Lung (tissue), 12 donors: ENCODE measurements around the gene PFDN4. TPM values are rescaled to one million over a fixed set of nuclear protein-coding genes. Genes with fewer than 3 reads are reported as not detected.

Source experiments
- ATAC-seq: fragments of 200-7000 bp; cut with Tn5 transposase; one replicate; pipeline ENCODE4 v1.9.1; 2020; ENCODE audit warnings: moderate number of reproducible peaks; ENCODE audit not compliant: insufficient read depth, low FRiP score
- DNase-seq, 3 donors: peaks; one replicate each; pipeline ENCODE4 v3.0.0-alpha.2; 2013 to 2017
- H3K27ac ChIP-seq, 2 donors: one replicate each; pipeline ENCODE4 v1.5.1; 2013; ENCODE audit warnings: mild to moderate bottlenecking in 2 of 2, moderate library complexity in 2 of 2, control low read depth in 1 of 2, inconsistent platforms in 1 of 2, low read depth in 1 of 2, low read length in 1 of 2
- H3K27me3 ChIP-seq, 3 donors: one replicate each; pipeline ENCODE4 v1.5.1; 2013; ENCODE audit warnings: low read length in 2 of 3; ENCODE audit not compliant: control insufficient read depth in 3 of 3, insufficient read depth in 3 of 3
- H3K36me3 ChIP-seq, 4 donors: one replicate each; pipeline ENCODE4 v1.5.1; 2013; ENCODE audit warnings: low read length in 4 of 4, mild to moderate bottlenecking in 1 of 4, moderate library complexity in 1 of 4; ENCODE audit not compliant: control insufficient read depth in 4 of 4, insufficient read depth in 4 of 4
- H3K4me1 ChIP-seq, 5 donors: one replicate each; pipeline ENCODE4 v1.5.1; 2013; ENCODE audit warnings: low read length in 5 of 5, mild to moderate bottlenecking in 2 of 5, moderate library complexity in 1 of 5; ENCODE audit not compliant: control insufficient read depth in 5 of 5, insufficient read depth in 5 of 5
- H3K4me3 ChIP-seq: one replicate; pipeline ENCODE4 v1.5.1; 2013; ENCODE audit warnings: mild to moderate bottlenecking, control low read depth, moderate library complexity
- H3K9ac ChIP-seq, 2 donors: one replicate each; pipeline ENCODE4 v1.5.1; 2013; ENCODE audit warnings: low read length in 2 of 2, control low read depth in 1 of 2; ENCODE audit not compliant: insufficient read depth in 1 of 2
- H3K9me3 ChIP-seq, 4 donors: one replicate each; pipeline ENCODE4 v1.5.1; 2013; ENCODE audit warnings: low read length in 3 of 4, mild to moderate bottlenecking in 1 of 4, moderate library complexity in 1 of 4; ENCODE audit not compliant: control insufficient read depth in 4 of 4, insufficient read depth in 3 of 4
- CTCF ChIP-seq: IDR thresholded peaks from 2 replicates; pipeline ENCODE4 v1.5.1; 2012; ENCODE audit warnings: mild to moderate bottlenecking; ENCODE audit errors: control extremely low read depth, extremely low read depth
- WGBS, 2 donors: extraction: QIAGEN DNeasy Blood & Tissue Kit; methylation state at CpG; one replicate each; pipeline ENCODE4 v1.1.7; 2013; 5-methylcytosine and 5-hydroxymethylcytosine counted together
- polyA plus RNA-seq, 2 donors: library from polyadenylated mRNA; stranded (reverse); fragments of 200-250 nt; gene quantifications; one replicate each; pipeline ENCODE4 v1.2.1, GENCODE V29; 2013
- total RNA-seq, 2 donors: library from RNA; depleted of rRNA in 1 of 2; stranded (reverse); fragments of >200 nt in 1 of 2; gene quantifications; one replicate each; pipeline ENCODE4 v1.2.1, GENCODE V29; 2014 to 2021
- donor health status: control.
- donor health status: control.
- donor health status: Bipolar disorder and iron deficiency.
- donor health status: healthy.
- donor health status: DM: yes; HTN: yes; CAD: no.

Gene PFDN4
- total and polyA plus RNA-seq, 4 donors: 15.9 to 83.6 (median 43.4) TPM

- no peak overlapping the region for H3K9ac ChIP-seq
- no peak for TF ChIP-seq CTCF
- H3K9me3 ChIP-seq: no peaks in the 10 kb centered on the region
- peaks cover 22 to 75% (median 72%) of the 10 kb centered on the region in 3 donors for H3K27me3 ChIP-seq
- ATAC-seq (no peak), DNase-seq (peak in 2 of 3 donors; percentile 19 to 23)
- 2% methylated on average over 66 of the region's 66 CpGs for WGBS, 2 donors
- peaks cover 0 to 29% (median 10%) of the 10 kb centered on the region in 5 donors for H3K4me1 ChIP-seq
- no peaks in the 10 kb centered on the region for H3K36me3 ChIP-seq
- no peak overlapping the region for H3K27ac ChIP-seq
- no peak overlapping the region for H3K4me3 ChIP-seq
These were observed 34.8 kb upstream of the PFDN4 start for GRCh38 chr20:54172856-54173652.

DNA sequence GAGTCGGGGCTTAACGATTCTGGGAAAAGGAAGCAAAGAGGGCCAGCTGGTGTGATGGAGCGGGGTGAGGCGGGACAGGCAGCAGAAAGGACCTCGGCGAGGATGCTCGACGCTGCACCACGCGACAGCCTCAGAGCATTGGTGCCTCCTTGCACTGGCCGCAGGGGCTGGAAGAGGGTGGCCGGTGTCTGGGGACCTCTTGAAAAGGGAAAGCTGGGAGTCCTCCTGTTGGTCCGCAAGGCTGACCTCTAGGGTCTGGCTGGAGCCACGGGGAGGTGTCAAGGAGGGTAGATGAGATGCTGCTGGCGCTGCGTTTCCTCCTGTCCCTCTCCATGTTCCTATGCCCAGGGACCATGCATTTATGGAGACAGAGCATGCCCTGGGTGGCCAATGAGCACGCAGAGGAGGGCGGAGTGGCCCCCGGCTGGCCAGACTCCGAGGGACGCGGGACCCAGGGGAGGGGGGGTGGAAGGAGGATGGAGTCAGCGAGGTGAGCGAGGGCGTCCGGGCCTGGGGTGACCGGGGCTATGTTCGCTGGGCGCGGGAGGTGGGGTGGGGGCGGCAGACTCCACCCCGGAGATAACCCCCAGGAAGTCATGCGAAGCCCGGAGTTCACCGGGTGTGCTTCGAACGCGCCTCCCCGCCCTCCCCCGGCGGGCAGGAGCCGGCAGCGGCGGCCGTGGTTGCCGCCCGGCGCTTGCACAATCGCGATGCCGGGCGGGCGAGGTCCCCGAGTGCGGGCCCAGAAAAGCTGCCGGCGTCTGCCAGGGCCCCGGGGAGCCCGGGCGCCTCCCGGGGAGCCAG lies 34.0 kb upstream of the PFDN4 start, which contains the start of gene CYP24A1:
TSS of gene CYP24A1 (minus strand) at position 334 of the 804 bp plus-strand sequence. CDS start 407 bp downstream, outside the sequence.
- Histone ChIP-seq H3K9me3 (no peaks in the 10 kb centered on the region), H3K9ac (no peak within 1 kb of the TSS), H3K4me3 (no peak within 1 kb of the TSS), H3K27me3 (peaks cover 22 to 68% (median 68%) of the 10 kb centered on the region in 3 donors), H3K4me1 (peaks cover 0 to 29% (median 10%) of the 10 kb centered on the region in 5 donors), H3K27ac (no peak within 1 kb of the TSS), H3K36me3 (no peaks in the 10 kb centered on the region)
- ATAC-seq (peak; percentile 62), DNase-seq (peak in 2 of 3 donors; percentile 23 to 31)
- no peak for TF ChIP-seq CTCF
- WGBS, 2 donors: 3% methylated on average over 47 to 61 of the region's 61 CpGs

GRCh38 chr20:54174457-54175175 lies 33.3 kb upstream of the PFDN4 start:
- ATAC-seq (no peak), DNase-seq (peak in 1 of 3 donors; percentile 35)
- peaks cover 19 to 63% (median 61%) of the 10 kb centered on the region in 3 donors for H3K27me3 ChIP-seq
- no peaks in the 10 kb centered on the region for H3K9me3 ChIP-seq
- no peak overlapping the region for H3K9ac ChIP-seq
- H3K27ac ChIP-seq: no peak overlapping the region
- no peak overlapping the region for H3K4me3 ChIP-seq
- 2 to 4% methylated on average over 18 of the region's 18 CpGs for WGBS, 2 donors
- no peaks in the 10 kb centered on the region for H3K36me3 ChIP-seq
- H3K4me1 ChIP-seq: peaks cover 0 to 29% (median 10%) of the 10 kb centered on the region in 5 donors
- TF ChIP-seq CTCF: no peak
